Natural killer cell (primary cell): ENCODE data around the gene ADM. TPM values are rescaled to one million over a fixed set of nuclear protein-coding genes. Genes with fewer than 3 reads are reported as not detected.
A peak's percentile ranks its signal among the peaks of the same experiment; 100 is the strongest.

Experiments
- ATAC-seq, 3 donors: fragments of 150-1000 bp in 2 of 3; fragments of 200-7000 bp in 1 of 3; cut with Tn5 transposase; 1 replicate in 1 of 3; 2 replicates in 2 of 3; pipeline ENCODE4 v1.10.0; 2021; ENCODE audit warnings: mild to moderate bottlenecking in 2 of 3, moderate library complexity in 2 of 3
- DNase-seq, 2 donors: peaks; one replicate each; pipeline versions ENCODE4 v3.0.0 to v3.0.0-alpha.2; 2013 to 2021; ENCODE audit warnings: mixed read lengths in 1 of 2
- H3K27ac ChIP-seq: one replicate; pipeline ENCODE4 v1.5.1; 2013; ENCODE audit warnings: mild to moderate bottlenecking, low read length
- H3K27me3 ChIP-seq: one replicate; pipeline ENCODE4 v1.6.1; 2013; ENCODE audit warnings: low read length; ENCODE audit not compliant: control insufficient read depth, insufficient read depth
- H3K36me3 ChIP-seq: one replicate; pipeline ENCODE4 v1.6.1; 2013; ENCODE audit warnings: low read length; ENCODE audit not compliant: control insufficient read depth, insufficient read depth
- H3K4me1 ChIP-seq: one replicate; pipeline ENCODE4 v1.6.1; 2013; ENCODE audit warnings: low read length; ENCODE audit not compliant: control insufficient read depth, insufficient read depth
- H3K4me3 ChIP-seq: one replicate; pipeline ENCODE4 v1.5.1; 2013; ENCODE audit warnings: low read length
- H3K9me3 ChIP-seq: one replicate; pipeline ENCODE4 v1.6.1; 2013; ENCODE audit warnings: low read length; ENCODE audit not compliant: control insufficient read depth, insufficient read depth
- H3K27ac Mint-ChIP-seq, 2 donors: one replicate each; pipeline ENCODE4 v1.8.0; 2022; ENCODE audit warnings: mild to moderate bottlenecking in 2 of 2, mixed read lengths in 2 of 2, moderate library complexity in 1 of 2
- H3K27me3 Mint-ChIP-seq, 2 donors: one replicate each; pipeline ENCODE4 v1.8.0; 2022; ENCODE audit warnings: low read depth in 2 of 2, mixed read lengths in 2 of 2
- H3K36me3 Mint-ChIP-seq: one replicate; pipeline ENCODE4 v1.8.0; 2022; ENCODE audit warnings: mixed read lengths
- H3K4me1 Mint-ChIP-seq, 2 donors: one replicate each; pipeline ENCODE4 v1.8.0; 2022; ENCODE audit warnings: mixed read lengths in 2 of 2
- H3K4me3 Mint-ChIP-seq: one replicate; pipeline ENCODE4 v1.8.0; 2022; ENCODE audit warnings: mild to moderate bottlenecking, moderate library complexity, mixed read lengths
- H3K9me3 Mint-ChIP-seq, 2 donors: one replicate each; pipeline ENCODE4 v1.8.0; 2022; ENCODE audit warnings: mixed read lengths in 2 of 2
- CTCF ChIP-seq: fragments of 200-600 bp; IDR thresholded peaks from one replicate; pipeline ENCODE4 v1.8.0; 2022; ENCODE audit warnings: antibody characterized with exemption
- WGBS: methylation state at CpG from one replicate; pipeline ENCODE4 v1.1.7; 2013; ENCODE audit warnings: missing lambda C conversion rate; ENCODE audit not compliant: insufficient coverage; 5-methylcytosine and 5-hydroxymethylcytosine counted together
- intact Hi-C: fragments of 100-400 bp; cut with micrococcal nuclease; formaldehyde crosslinking; loops from one replicate; pipeline ENCODE4 v1.14.2; 2022
- total RNA-seq, 4 donors: library from RNA; stranded (reverse); fragments of 120-200 nt in 1 of 4; gene quantifications; one replicate each; pipeline versions ENCODE4 v1.2.3 to v1.2.4, GENCODE V29; 2013 to 2022

ADM gene
- 1 to 10 TPM in 2 of 3 donors, under 1 TPM in 1; 0.82 to 7.0 (median 5.8) TPM for total RNA-seq
- 0.70 TPM for total RNA-seq (2013)

GRCh38 chr11:10304495-10305261 lies at the start of gene ADM:
ADM (plus strand) TSS chr11:10305073; CDS start chr11:10305701, 628 bp downstream.
- TF ChIP-seq CTCF: peak; percentile 55
- ATAC-seq (peak in 2 of 3 donors; percentile 2 to 10), DNase-seq (peak; percentile 42 to 59)
- H3K4me3 Mint-ChIP-seq: peak within 1 kb of the TSS; percentile 94
- Histone ChIP-seq H3K9me3 (no peaks in the 10 kb centered on the region), H3K36me3 (no peaks in the 10 kb centered on the region), H3K4me1 (peaks cover 60% of the 10 kb centered on the region), H3K27me3 (peaks cover 34% of the 10 kb centered on the region), H3K27ac (no peak within 1 kb of the TSS), H3K4me3 (peak within 1 kb of the TSS; percentile 85)
- no peaks in the 10 kb centered on the region for H3K9me3 Mint-ChIP-seq
- peak within 1 kb of the TSS in 1 of 2 donors; percentile 86 for H3K27ac Mint-ChIP-seq
- under 1% methylated on average over 48 of the region's 48 CpGs for WGBS
- intact Hi-C loops: loop anchor here (5.0 to 10.0 kb wide), 3 partner anchors 332 to 770 kb away; no protein-coding TSS in a partner anchor
- peaks cover 48 to 56% of the 10 kb centered on the region in 2 donors for H3K4me1 Mint-ChIP-seq
- H3K36me3 Mint-ChIP-seq: no peaks in the 10 kb centered on the region
- H3K27me3 Mint-ChIP-seq: peaks cover 17 to 33% of the 10 kb centered on the region in 2 donors

GRCh38 chr11:10255388-10256125 lies 49.3 kb upstream of the ADM start:
- no peak overlapping the region for H3K4me3 ChIP-seq
- DNase-seq: no peak

GRCh38 chr11:10257478-10257877 lies 47.4 kb upstream of the ADM start:
- Mint-ChIP-seq H3K4me1 (peaks cover 0 to 5% of the 10 kb centered on the region in 2 donors), H3K4me3 (no peak overlapping the region), H3K36me3 (no peaks in the 10 kb centered on the region), H3K9me3 (no peaks in the 10 kb centered on the region), H3K27ac (no peak overlapping the region), H3K27me3 (no peaks in the 10 kb centered on the region)
- Histone ChIP-seq H3K4me3 (no peak overlapping the region), H3K27ac (no peak overlapping the region), H3K27me3 (no peaks in the 10 kb centered on the region), H3K9me3 (no peaks in the 10 kb centered on the region), H3K4me1 (no peaks in the 10 kb centered on the region), H3K36me3 (no peaks in the 10 kb centered on the region)
- 94% methylated on average over 4 of the region's 4 CpGs for WGBS
- intact Hi-C loops: no loop called here
- no peak for ATAC-seq
- TF ChIP-seq CTCF: no peak
- DNase-seq: no peak

More at GRCh38 chr11:10255388-10256125, 49.3 kb upstream of the ADM start:
- Histone ChIP-seq H3K27ac (no peak overlapping the region), H3K36me3 (no peaks in the 10 kb centered on the region), H3K9me3 (no peaks in the 10 kb centered on the region), H3K27me3 (no peaks in the 10 kb centered on the region), H3K4me1 (no peaks in the 10 kb centered on the region)
- no peaks in the 10 kb centered on the region for H3K27me3 Mint-ChIP-seq
- no peak for ATAC-seq
- H3K4me3 Mint-ChIP-seq: no peak overlapping the region
- peaks cover 0 to 5% of the 10 kb centered on the region in 2 donors for H3K4me1 Mint-ChIP-seq
- H3K27ac Mint-ChIP-seq: no peak overlapping the region
- H3K36me3 Mint-ChIP-seq: no peaks in the 10 kb centered on the region
- H3K9me3 Mint-ChIP-seq: no peaks in the 10 kb centered on the region
- 40% methylated on average over 2 of the region's 3 CpGs for WGBS
- intact Hi-C loops: no loop called here
- no peak for TF ChIP-seq CTCF
